Astrocyte of the cerebellum (primary cell): Measurements from ENCODE around the gene STMN3.

ENCODE experiments used
- DNase-seq: peaks from one replicate; pipeline ENCODE4 v3.0.0-alpha.2; 2011; ENCODE audit warnings: low read depth
- H3K4me3 ChIP-seq: 2 replicates; pipeline ENCODE4 v1.5.1; 2011; ENCODE audit warnings: mild to moderate bottlenecking, low read depth, low read length, moderate library complexity
- CTCF ChIP-seq: IDR thresholded peaks from 2 replicates; pipeline ENCODE4 v1.5.1; 2012; ENCODE audit warnings: low read length, low read depth, moderate library complexity, mild to moderate bottlenecking; ENCODE audit errors: missing control alignments
- in situ Hi-C: cut with HindIII; loops from 2 replicates; pipeline ENCODE4 v1.10.0; 2017; ENCODE audit warnings: low sequenced_read_pairs

STMN3 gene

GRCh38 chr20:63657937-63658748 is 4.9 kb upstream of the STMN3 start, which contains the start of gene RTEL1:
TSS of gene RTEL1 (plus strand) at chr20:63658312. CDS start at chr20:63659403, 1,091 bp downstream.
- in situ Hi-C loops: no loop called here
- TF ChIP-seq CTCF: no peak
- DNase-seq: peak; percentile 79

DNA sequence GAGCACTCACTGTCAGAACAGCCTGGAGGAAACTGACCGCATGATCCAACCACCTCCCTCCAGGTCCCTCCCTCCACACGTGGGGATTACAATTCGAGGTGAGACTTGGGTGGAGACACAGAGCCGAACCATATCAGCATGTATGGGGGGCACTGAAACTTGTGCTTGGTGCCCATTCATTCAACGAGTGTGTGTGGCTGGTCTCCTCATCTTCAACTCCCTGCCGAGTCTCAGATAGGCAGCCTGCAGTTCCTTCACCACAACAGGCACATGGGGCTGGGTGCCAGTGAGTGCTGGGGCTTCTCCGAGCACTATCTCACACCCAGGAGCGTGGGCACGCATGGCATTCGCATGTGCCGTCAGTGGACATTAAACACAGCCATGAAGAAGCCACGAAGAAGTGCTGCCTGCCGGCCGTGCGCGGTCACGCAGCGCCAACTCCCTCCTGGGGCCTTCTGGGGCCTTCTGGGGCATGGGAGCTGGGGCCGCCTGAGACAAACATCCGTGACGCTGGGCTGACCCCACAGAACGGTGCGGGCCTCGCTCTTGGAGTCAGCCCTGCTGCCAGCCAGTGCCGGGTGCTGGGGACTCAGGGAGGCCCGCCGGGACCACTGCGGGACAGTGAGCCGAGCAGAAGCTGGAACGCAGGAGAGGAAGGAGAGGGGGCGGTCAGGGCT is 4.2 kb upstream of the STMN3 start:
- H3K4me3 ChIP-seq: peak overlapping the region; percentile 81
- in situ Hi-C loops: no loop called here
- no peak for DNase-seq
- TF ChIP-seq CTCF: no peak

More at GRCh38 chr20:63657937-63658748, 4.9 kb upstream of the STMN3 start, which contains the start of gene RTEL1:
- peak within 1 kb of the TSS; percentile 81 for H3K4me3 ChIP-seq

- in situ Hi-C loops: no loop called here
- no peak for TF ChIP-seq CTCF
- DNase-seq: no peak
- H3K4me3 ChIP-seq: no peak overlapping the region
These were observed 3.2 kb upstream of the STMN3 start for GRCh38 chr20:63656451-63656850.

- no peak overlapping the region for H3K4me3 ChIP-seq
- no peak for DNase-seq
- TF ChIP-seq CTCF: no peak
- in situ Hi-C loops: no loop called here
These were observed 2.0 kb upstream of the STMN3 start for GRCh38 chr20:63655249-63655648.

DNA sequence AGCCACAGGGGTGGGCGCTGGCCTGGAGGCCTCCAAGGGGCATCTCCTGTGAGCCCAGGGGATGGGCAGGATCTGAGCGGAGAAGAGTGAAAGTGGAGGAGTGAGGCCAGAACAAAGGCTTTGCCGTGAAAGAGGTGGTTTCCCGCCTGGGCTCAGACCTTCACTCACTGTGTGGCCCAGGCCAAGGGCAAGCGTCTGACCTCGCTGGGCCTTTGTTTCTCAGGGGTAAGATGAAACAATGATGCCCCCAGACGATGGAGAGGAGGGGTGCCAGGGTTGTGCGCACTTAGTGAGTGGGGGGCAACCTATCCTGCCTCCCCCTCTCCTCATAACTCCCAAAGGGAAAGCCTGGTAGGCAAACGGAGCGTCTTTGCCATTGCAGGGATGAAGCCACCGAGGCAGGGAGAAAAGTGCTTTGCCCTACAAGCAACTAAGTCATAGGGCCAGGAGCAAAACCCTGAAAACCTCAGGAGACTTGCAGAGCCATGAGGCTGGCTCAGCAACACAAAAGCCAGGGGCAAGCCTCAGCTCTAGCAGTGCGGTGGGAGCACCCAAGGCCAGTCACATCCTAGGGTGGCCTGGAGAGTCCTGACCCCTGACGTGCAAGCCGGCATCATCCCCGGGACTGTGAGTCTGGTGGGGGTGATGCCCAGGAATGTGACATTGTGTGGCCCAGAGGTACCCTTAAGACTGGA is 897 bp upstream of the STMN3 start:
- no peak for DNase-seq
- in situ Hi-C loops: no loop called here
- H3K4me3 ChIP-seq: peak overlapping the region; percentile 37
- no peak for TF ChIP-seq CTCF

DNA sequence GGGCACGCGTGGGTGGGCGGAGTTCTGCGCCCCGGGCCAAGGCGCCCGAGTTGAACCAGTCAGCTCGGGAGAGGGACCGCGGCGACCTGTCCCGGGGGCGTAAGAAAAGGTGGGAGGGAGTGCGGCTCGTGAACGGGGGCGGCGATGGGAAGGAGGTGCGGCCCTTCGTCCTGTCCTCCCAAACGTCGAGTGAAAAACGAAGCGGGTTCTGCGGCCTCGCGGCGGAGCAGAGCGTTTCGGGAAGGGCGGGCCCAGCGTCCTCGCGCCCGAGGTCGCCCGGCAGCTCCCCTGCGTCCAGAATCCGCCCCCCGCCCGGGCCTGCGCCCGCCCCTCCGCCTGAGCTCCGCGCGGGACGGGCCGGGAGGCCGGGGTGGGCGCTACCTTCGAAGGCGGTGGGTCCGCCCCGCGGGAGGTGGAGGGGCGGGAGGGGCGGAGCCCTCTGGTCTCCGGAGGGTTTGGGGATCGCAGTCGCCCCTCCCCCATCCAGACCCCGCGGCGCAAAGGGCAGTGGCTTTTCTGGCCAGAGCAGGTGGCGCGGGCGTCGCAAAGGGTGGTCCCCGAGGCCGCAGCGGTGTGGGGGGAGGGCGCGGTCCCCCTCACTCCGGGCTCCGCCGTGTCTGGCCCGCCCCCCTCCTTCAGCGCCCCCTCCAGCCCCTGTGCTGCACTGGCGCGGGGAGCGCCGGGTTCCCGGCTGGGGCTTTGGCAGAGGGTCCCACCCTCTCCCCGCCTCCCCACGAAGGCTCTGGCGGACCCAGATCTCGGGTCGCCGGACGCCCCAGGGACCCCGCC is 838 bp downstream of the STMN3 start:
- no peak for DNase-seq
- H3K4me3 ChIP-seq: peak overlapping the region; percentile 49
- no peak for TF ChIP-seq CTCF
- in situ Hi-C loops: no loop called here
